Hepatocyte (in vitro differentiated cells): Measurements from ENCODE around the gene NPHP4.

ENCODE experiments used
- EZH2 ChIP-seq: fragments of 200-600 bp; sonication (generic); IDR thresholded peaks from 2 replicates; pipeline ENCODE4 v1.6.1; 2016; ENCODE audit warnings: antibody characterized with exemption, mild to moderate bottlenecking, borderline replicate concordance
- TF ChIP-seq, protein P1 (sequence below): fragments of 200-600 bp; sonication (generic); IDR thresholded peaks from 2 replicates; pipeline ENCODE4 v1.5.1; 2016; ENCODE audit warnings: antibody characterized with exemption, mild to moderate bottlenecking; ENCODE audit not compliant: poor library complexity

DNA sequence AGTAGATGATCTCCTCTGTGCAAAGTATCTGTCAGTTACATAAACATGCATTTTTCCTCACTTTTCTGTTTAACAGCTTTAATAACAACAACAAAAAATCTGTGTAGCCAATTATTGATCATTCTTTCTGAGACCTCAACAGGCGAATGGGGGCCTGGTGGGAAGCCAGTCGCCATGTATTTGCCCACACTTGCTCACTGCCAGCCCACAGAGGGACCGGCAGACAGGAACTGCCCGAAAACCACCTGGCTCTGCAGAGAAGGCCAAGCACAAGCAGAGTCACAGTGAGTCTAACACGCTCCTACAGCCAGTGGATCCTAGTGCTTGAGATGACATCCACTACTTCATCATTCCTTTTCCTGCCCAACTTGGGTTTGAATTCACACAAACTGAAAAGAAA lies 56.1 kb downstream of the NPHP4 start:
- TF ChIP-seq, protein P1, sequence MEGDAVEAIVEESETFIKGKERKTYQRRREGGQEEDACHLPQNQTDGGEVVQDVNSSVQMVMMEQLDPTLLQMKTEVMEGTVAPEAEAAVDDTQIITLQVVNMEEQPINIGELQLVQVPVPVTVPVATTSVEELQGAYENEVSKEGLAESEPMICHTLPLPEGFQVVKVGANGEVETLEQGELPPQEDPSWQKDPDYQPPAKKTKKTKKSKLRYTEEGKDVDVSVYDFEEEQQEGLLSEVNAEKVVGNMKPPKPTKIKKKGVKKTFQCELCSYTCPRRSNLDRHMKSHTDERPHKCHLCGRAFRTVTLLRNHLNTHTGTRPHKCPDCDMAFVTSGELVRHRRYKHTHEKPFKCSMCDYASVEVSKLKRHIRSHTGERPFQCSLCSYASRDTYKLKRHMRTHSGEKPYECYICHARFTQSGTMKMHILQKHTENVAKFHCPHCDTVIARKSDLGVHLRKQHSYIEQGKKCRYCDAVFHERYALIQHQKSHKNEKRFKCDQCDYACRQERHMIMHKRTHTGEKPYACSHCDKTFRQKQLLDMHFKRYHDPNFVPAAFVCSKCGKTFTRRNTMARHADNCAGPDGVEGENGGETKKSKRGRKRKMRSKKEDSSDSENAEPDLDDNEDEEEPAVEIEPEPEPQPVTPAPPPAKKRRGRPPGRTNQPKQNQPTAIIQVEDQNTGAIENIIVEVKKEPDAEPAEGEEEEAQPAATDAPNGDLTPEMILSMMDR: no peak
- TF ChIP-seq EZH2: no peak
